Cardiac muscle cell (in vitro differentiated cells and primary cell): Measurements from ENCODE around the gene CYB561A3. TPM values are rescaled to one million over a fixed set of nuclear protein-coding genes. Genes with fewer than 3 reads are reported as not detected.

ENCODE experiments used
- DNase-seq, 2 donors: peaks; one replicate each; pipeline versions ENCODE4 v3.0.0 to v3.0.0-alpha.2; 2010 to 2017; ENCODE audit warnings: low read depth in 1 of 2, low spot score in 1 of 2
- H3K27ac ChIP-seq: fragments of 200-600 bp; sonication (generic); 2 replicates; pipeline ENCODE4 v1.5.1; 2016
- H3K27me3 ChIP-seq: fragments of 200-600 bp; sonication (generic); 2 replicates; pipeline ENCODE4 v1.6.0; 2016; ENCODE audit warnings: control low read depth
- H3K36me3 ChIP-seq: fragments of 200-600 bp; sonication (generic); 2 replicates; pipeline ENCODE4 v1.5.1; 2016; ENCODE audit warnings: control low read depth
- H3K4me1 ChIP-seq: fragments of 200-600 bp; sonication (generic); 2 replicates; pipeline ENCODE4 v1.8.1; 2017; ENCODE audit warnings: low read depth, mild to moderate bottlenecking, mixed run types
- H3K4me3 ChIP-seq: fragments of 200-600 bp; sonication (generic); 2 replicates; pipeline ENCODE4 v1.5.1; 2016; ENCODE audit warnings: mild to moderate bottlenecking
- H3K9me3 ChIP-seq: fragments of 200-600 bp; sonication (generic); 2 replicates; pipeline ENCODE4 v1.5.1; 2017; ENCODE audit warnings: low read depth, mild to moderate bottlenecking, control low read depth
- CTCF ChIP-seq: IDR thresholded peaks from 2 replicates; pipeline ENCODE4 v1.5.1; 2012; ENCODE audit warnings: low read depth, mild to moderate bottlenecking, low read length
- polyA plus RNA-seq: library from polyadenylated mRNA; unstranded; fragments of >200 nt; fragmentation: Nextera tagmentation; extraction: Ambion mirVana; gene quantifications from 2 replicates; pipeline ENCODE4 v1.2.1, GENCODE V29; 2016
- total RNA-seq: library from RNA; depleted of rRNA; stranded (reverse); fragments of >200 nt; gene quantifications from 2 replicates; pipeline ENCODE4 v1.2.3, GENCODE V29; 2016

The CYB561A3 gene
- total and polyA plus RNA-seq, 2 experiments from 2014 or later = 12.6 to 13.5 TPM

GRCh38 chr11:61342207-61342803 lies 19.4 kb downstream of the CYB561A3 start:
- no peaks in the 10 kb centered on the region for H3K9me3 ChIP-seq
- DNase-seq = no peak
- no peaks in the 10 kb centered on the region for H3K4me1 ChIP-seq
- no peak overlapping the region for H3K4me3 ChIP-seq
- no peaks in the 10 kb centered on the region for H3K27me3 ChIP-seq
- no peaks in the 10 kb centered on the region for H3K36me3 ChIP-seq
- TF ChIP-seq CTCF = no peak
- H3K27ac ChIP-seq = no peak overlapping the region

DNA sequence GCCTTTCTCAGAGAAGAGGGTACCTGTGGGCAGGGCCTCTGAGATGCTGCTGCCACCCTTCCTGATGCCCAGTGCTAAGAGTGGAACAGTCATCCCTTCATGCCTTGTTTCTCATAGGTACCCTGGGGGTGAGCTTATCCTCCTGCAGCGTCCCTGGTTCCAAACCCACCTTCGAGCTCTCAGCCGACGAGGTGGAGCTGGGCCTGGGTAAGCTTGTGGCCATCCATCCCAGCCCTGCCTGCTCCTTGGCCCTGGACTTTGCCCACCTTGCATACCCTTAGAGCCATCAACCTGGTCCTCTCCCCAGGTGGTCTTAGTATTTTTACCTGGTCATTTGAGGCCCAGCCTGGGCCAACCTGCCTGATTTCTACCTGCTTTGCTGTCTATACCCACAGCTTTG lies 20.0 kb downstream of the CYB561A3 start:
- Histone ChIP-seq H3K9me3 (no peaks in the 10 kb centered on the region), H3K27ac (no peak overlapping the region), H3K36me3 (no peaks in the 10 kb centered on the region), H3K4me3 (no peak overlapping the region), H3K27me3 (no peaks in the 10 kb centered on the region), H3K4me1 (no peaks in the 10 kb centered on the region)
- TF ChIP-seq CTCF = no peak
- no peak for DNase-seq

GRCh38 chr11:61340979-61341378 lies 20.7 kb downstream of the CYB561A3 start:
- no peak for TF ChIP-seq CTCF
- no peaks in the 10 kb centered on the region for H3K27me3 ChIP-seq
- H3K27ac ChIP-seq = no peak overlapping the region
- no peak overlapping the region for H3K4me3 ChIP-seq
- no peak for DNase-seq
- no peaks in the 10 kb centered on the region for H3K36me3 ChIP-seq
- no peaks in the 10 kb centered on the region for H3K4me1 ChIP-seq
- H3K9me3 ChIP-seq = no peaks in the 10 kb centered on the region

GRCh38 chr11:61339490-61339878 lies 22.2 kb downstream of the CYB561A3 start:
- Histone ChIP-seq H3K27ac (no peak overlapping the region), H3K36me3 (no peaks in the 10 kb centered on the region), H3K4me1 (no peaks in the 10 kb centered on the region), H3K9me3 (no peaks in the 10 kb centered on the region), H3K4me3 (no peak overlapping the region), H3K27me3 (no peaks in the 10 kb centered on the region)
- DNase-seq = no peak
- TF ChIP-seq CTCF = no peak

DNA sequence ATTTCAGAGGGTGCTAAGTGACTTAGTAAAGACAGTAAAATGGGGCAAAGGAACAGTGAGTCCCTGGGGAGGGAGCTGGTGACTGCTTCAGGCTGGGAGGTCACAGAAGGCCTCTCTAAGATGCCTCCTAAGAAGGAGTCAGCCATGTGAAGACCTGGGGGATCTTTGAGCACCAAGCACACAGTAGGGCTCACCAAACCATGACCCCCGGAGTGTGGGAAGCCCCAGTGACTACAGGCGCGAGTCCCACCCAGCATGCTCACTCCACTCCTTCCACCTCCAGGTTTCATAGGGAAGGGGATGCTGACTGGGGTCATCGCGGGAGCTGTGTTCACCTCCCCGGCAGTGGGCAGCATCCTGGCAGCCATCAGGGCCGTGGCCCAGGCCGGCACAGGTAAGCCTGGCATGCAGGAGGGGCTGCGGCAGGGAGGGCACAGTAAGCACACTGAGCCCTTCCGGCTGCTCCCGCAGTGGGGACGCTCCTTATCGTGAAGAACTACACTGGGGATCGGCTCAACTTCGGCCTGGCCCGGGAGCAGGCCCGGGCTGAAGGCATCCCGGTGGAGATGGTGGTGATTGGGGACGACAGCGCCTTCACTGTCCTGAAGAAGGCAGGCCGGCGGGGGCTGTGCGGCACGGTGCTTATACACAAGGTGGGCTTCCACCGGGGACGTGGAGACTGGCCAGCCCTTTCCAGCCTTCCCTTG lies 22.7 kb downstream of the CYB561A3 start:
- no peaks in the 10 kb centered on the region for H3K36me3 ChIP-seq
- no peaks in the 10 kb centered on the region for H3K4me1 ChIP-seq
- DNase-seq = no peak
- no peaks in the 10 kb centered on the region for H3K27me3 ChIP-seq
- no peaks in the 10 kb centered on the region for H3K9me3 ChIP-seq
- no peak overlapping the region for H3K27ac ChIP-seq
- H3K4me3 ChIP-seq = no peak overlapping the region
- no peak for TF ChIP-seq CTCF
